Measurements from ENCODE around the gene MICALL1.

Gene MICALL1

GRCh38 chr22:37905534-37906363 is at the start of gene MICALL1:
TSS of gene MICALL1 (plus strand) at chr22:37906297. CDS start at chr22:37906423, 126 bp downstream.
- DNase-seq (ENCODE audit: low spot score): peak; percentile 51

DNA sequence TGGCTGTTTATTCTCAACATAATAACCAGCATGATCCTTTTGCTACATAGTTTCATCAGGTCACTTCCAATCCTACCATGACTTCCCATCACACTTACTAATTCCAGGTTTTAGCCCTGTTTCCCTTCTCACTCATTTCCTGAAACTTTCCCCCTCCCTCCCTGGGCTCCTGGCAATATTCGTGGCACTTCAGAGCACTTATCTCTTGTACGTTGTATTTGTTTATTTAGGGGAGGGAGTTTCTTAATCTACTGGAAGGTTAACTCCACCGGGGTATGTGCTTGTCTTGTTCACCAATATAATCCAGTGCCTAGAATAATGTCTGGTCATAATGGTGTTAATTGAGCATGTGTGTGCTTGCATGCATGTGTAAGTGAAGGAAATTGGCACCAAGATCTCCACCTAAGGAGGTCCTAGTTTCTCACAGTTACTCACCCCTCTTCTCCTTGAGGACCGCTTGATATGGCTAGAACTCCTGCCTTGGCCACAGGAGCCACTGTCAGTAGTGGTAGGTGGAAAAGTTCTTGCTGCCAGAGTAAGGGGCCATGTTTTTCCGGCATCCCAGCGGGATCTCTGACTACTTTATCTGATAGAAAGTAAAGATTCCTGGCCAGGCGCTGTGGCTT is 45.2 kb upstream of the MICALL1 start:
- no peak for DNase-seq (ENCODE audit: low spot score)

- DNase-seq (ENCODE audit: low spot score): no peak
Measured at GRCh38 chr22:37862570-37863325, 43.3 kb upstream of the MICALL1 start.

- no peak for DNase-seq (ENCODE audit: low spot score)
Measured at GRCh38 chr22:37865510-37865909, 40.6 kb upstream of the MICALL1 start.

GRCh38 chr22:37870273-37870672 is 35.8 kb upstream of the MICALL1 start:
- no peak for DNase-seq (ENCODE audit: low spot score)

DNA sequence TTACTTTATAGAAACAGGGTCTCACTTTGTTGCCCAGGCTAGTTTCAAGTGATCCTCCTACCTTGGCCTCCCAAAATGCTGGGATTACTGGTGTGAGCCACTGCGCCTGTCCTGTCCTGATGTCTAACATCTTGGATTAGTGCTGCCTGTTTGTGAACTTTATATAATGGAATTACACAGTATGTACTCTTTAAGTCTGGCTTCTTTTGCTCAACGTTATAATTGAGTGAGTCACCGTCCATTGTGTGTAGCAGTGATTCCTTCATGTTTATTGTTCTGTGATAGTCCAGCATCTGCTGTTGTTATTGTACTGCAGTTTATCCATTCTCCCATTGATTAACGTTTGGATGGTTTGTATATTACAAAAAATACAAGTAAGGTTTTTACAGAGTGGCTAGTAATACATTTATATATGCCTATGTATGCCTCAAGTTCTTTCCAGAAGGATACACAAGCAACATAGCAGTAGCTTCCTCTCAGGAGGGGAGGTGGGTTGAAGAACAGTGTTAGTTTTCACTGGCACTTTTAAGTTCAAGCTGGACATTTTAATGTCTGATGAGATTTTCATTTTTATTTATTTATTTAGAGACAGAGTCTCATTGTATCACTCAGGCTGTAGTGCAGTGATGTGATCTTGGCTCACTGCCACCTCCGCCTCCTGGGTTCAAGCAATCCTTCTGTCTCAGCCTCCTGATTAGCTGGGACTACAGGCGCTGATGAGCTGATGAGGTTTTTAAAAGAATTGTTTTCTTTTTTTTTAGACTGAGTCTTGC is 25.2 kb upstream of the MICALL1 start:
- DNase-seq (ENCODE audit: low spot score): no peak

GRCh38 chr22:37884420-37884819 is 21.7 kb upstream of the MICALL1 start:
- no peak for DNase-seq (ENCODE audit: low spot score)

GRCh38 chr22:37887584-37888378 is 18.3 kb upstream of the MICALL1 start:
- peak; percentile 72 for DNase-seq (ENCODE audit: low spot score)

- no peak for DNase-seq (ENCODE audit: low spot score)
Measured at GRCh38 chr22:37891926-37892325, 14.2 kb upstream of the MICALL1 start.

DNA sequence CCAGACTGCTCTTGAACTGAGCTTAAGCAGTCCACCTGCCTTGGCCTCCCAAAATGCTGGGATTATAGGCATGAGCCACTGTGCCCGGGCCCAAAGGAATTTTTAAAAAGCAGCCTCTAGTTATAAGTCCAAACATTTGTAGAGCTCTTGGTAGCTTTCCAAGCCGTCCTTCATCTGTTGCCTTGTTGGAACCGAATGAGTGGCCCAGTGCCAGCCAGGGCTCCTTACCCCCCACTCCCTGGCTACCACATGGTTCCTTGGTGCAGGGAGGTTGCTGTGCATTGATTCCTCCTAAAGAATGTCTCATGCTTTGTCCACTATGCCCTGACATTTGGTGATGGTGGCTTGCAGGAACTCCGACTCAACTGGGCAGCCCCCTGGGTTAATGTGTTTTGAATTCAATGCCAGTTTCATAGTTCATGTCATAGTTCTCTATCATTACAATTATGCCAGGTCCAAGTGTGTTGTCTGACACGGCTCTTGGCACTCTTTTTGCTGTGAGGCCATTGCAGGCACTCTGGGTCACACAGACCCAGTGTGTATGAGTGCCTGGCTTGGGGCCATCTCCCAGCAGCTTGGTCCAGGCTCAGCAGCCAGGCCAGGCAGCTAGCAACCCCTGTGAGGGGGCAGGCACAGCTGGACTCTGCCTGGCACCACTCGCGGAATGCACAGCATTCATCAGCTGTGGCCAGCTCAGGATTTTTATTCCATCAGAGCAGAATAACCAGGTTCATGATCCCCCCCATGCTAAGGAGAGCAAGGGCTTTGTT is 13.3 kb upstream of the MICALL1 start:
- peak; percentile 65 for DNase-seq (ENCODE audit: low spot score)

DNA sequence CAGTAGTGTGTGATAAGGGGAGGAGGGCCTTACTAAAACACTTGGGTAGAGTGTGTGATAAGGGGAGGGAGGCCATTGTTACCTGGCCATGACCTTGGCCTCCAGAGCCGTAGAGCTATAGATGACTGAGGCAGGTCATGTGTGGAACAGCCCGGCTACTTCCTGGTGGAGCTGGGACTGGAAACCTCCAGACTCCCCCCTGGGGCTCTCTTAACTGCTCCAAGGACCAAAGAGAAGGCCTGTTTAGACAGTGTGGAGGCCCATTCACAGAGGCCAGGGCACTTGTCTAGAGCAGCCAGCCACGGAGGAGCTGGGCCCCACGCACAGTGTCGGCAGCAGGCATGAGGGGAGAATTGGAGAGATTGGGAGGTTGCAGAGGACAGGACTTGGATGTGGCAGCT is 12.5 kb upstream of the MICALL1 start:
- DNase-seq (ENCODE audit: low spot score): no peak

DNA sequence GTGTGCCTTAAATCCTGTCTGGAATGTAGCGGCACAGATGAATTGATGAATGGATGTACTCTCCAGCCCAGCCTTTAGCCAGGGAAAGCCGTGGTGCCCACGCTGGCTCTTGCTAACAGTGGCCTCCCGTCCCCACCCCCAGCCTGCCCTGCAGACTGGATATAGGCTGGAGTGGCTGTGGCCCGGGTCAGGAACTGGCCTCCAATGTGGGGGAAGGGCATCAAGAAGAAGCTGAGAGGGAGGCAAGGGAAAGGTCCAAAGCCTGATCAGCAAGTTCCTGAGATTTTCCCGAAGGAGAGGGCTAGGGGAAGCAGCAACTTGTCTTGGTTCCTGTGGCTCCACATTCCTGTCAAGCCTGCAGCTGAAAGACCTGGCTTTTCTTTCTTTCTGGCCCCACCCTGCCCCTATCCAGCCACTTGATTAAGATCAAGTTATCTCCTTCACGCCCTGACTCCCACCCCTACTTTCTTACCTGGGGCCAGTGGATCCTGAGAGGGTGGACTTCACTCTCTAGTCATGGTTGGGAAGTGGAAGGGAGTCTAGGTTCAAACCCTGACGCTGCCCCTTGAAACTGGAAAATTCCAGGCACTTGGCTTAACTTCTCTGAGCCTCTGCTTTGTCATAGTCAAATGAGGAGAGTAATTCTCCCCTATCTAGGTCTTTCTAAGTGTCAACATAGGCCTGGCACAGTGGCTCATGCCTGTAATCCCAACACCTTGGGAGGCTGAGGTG is 11.0 kb upstream of the MICALL1 start:
- peak; percentile 41 for DNase-seq (ENCODE audit: low spot score)

- no peak for DNase-seq (ENCODE audit: low spot score)
Measured at GRCh38 chr22:37896181-37896592, 9.9 kb upstream of the MICALL1 start.

DNA sequence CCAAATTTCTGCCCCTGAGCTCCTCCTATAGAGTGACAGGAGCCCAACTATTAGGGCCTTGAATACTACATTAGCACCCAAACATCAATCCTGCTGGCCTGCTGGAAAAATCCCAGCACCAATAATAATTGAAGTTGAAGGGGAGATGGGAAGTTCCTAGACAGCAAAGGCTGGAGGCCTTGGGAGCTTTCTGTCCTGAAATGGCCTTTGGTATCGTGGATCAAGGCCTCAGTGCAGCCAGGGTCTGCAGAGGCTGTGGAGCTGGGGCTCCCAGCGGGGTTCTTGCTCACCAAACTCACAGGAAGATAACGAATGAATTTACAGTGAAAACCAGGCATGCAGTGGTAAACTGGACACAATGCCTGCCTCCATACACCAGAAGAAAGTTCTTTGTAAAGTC is 9.2 kb upstream of the MICALL1 start:
- DNase-seq (ENCODE audit: low spot score): no peak

DNA sequence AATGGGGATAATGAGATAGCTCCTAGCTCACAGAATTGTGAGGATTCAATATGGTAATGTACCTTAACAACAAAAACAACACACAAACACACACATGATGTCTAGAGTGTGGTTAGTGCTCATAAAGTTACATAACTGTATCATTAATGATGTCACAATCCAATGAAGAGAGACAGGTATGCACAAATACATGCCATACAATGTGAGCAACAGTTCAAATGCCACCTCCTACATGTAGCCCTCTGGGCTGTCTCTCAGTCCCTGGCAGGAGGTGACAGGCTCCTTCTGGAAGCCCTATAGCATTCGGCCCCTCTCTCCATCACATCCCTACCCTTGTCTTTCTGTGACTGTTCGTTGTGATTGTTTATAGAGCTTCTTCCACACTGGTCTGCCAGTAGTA is 8.3 kb upstream of the MICALL1 start:
- DNase-seq (ENCODE audit: low spot score): no peak

- DNase-seq (ENCODE audit: low spot score): no peak
Measured at GRCh38 chr22:37898441-37899181, 7.5 kb upstream of the MICALL1 start.

- peak; percentile 88 for DNase-seq (ENCODE audit: low spot score)
Measured at GRCh38 chr22:37904572-37905533, 1.2 kb upstream of the MICALL1 start.
